Measurements from ENCODE around the gene PRKACA. TPM values are rescaled to one million over a fixed set of nuclear protein-coding genes. Genes with fewer than 3 reads are reported as not detected.

PRKACA gene
- total and polyA plus RNA-seq, 10 of the 15 experiments (the other 5 are each of a cell fraction or from before 2014, with no cell fraction given), result 0.53 to 68.5 (median 11.2) TPM

GRCh38 chr19:14081797-14082674, 35.5 kb downstream of the PRKACA start (continued):
- TF ChIP-seq ZBTB33 (IDR thresholded peaks at IDR 0.05) (no peak), MAX (IDR thresholded peaks at IDR 0.05; ENCODE audit: low read depth, low read length) (no peak), NBN (IDR thresholded peaks at IDR 0.05) (peak; percentile 80; the same call in 1 of the 2 replicates), CBFB (IDR thresholded peaks at IDR 0.05; ENCODE audit: low read depth) (no peak; the same call in 1 of the 2 replicates), SRF (IDR thresholded peaks at IDR 0.05; ENCODE audit: low read depth in 2 of 2, low read length in 2 of 2) (no peak), ZZZ3 (IDR thresholded peaks at IDR 0.05; ENCODE audit: control insufficient read depth, insufficient read length, low read depth) (no peak), ATF7 (IDR thresholded peaks at IDR 0.05; ENCODE audit: low read depth) (no peak), ATF3 (IDR thresholded peaks at IDR 0.05; ENCODE audit: borderline replicate concordance, extremely low read depth, low read depth, low read length) (no peak), MLLT1 (IDR thresholded peaks at IDR 0.05) (no peak), PML (IDR thresholded peaks at IDR 0.05; ENCODE audit: low read length) (peak; percentile 35; the same call in 1 of the 2 replicates), SREBF2 (IDR thresholded peaks at IDR 0.05; ENCODE audit: low read length) (no peak), RELA (IDR thresholded peaks at IDR 0.05; ENCODE audit: borderline replicate concordance, partially characterized antibody) (no peak)
- TF ChIP-seq, protein P1, sequence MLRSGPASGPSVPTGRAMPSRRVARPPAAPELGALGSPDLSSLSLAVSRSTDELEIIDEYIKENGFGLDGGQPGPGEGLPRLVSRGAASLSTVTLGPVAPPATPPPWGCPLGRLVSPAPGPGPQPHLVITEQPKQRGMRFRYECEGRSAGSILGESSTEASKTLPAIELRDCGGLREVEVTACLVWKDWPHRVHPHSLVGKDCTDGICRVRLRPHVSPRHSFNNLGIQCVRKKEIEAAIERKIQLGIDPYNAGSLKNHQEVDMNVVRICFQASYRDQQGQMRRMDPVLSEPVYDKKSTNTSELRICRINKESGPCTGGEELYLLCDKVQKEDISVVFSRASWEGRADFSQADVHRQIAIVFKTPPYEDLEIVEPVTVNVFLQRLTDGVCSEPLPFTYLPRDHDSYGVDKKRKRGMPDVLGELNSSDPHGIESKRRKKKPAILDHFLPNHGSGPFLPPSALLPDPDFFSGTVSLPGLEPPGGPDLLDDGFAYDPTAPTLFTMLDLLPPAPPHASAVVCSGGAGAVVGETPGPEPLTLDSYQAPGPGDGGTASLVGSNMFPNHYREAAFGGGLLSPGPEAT (IDR thresholded peaks at IDR 0.05; ENCODE audit: low read depth), result 0 out of 2 replicates have a peak, but pooled peaks have one; percentile 19
- TF ChIP-seq, protein P2, sequence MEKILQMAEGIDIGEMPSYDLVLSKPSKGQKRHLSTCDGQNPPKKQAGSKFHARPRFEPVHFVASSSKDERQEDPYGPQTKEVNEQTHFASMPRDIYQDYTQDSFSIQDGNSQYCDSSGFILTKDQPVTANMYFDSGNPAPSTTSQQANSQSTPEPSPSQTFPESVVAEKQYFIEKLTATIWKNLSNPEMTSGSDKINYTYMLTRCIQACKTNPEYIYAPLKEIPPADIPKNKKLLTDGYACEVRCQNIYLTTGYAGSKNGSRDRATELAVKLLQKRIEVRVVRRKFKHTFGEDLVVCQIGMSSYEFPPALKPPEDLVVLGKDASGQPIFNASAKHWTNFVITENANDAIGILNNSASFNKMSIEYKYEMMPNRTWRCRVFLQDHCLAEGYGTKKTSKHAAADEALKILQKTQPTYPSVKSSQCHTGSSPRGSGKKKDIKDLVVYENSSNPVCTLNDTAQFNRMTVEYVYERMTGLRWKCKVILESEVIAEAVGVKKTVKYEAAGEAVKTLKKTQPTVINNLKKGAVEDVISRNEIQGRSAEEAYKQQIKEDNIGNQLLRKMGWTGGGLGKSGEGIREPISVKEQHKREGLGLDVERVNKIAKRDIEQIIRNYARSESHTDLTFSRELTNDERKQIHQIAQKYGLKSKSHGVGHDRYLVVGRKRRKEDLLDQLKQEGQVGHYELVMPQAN (conservative IDR thresholded peaks at IDR 0.05), result peak; percentile 5

All from GM12878 (cell line).